HG03457 (cell line): ENCODE data around the gene SSX7.
"Not testable (repeated sequence)": the region's sequence is repeated elsewhere in the genome, so short reads cannot be mapped to it uniquely, and the experiment has no call there.

ENCODE experiments used
- ATAC-seq: cut with Tn5 transposase; IDR thresholded peaks from one replicate; pipeline ENCODE4 v1.9.1; 2021; ENCODE audit warnings: moderate number of reproducible peaks; ENCODE audit not compliant: unreplicated experiment

The SSX7 gene, protein sequence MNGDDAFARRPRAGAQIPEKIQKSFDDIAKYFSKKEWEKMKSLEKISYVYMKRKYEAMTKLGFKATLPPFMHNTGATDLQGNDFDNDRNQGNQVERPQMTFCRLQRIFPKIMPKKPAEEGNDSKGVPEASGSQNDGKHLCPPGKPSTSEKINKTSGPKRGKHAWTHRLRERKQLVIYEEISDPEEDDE

DNA sequence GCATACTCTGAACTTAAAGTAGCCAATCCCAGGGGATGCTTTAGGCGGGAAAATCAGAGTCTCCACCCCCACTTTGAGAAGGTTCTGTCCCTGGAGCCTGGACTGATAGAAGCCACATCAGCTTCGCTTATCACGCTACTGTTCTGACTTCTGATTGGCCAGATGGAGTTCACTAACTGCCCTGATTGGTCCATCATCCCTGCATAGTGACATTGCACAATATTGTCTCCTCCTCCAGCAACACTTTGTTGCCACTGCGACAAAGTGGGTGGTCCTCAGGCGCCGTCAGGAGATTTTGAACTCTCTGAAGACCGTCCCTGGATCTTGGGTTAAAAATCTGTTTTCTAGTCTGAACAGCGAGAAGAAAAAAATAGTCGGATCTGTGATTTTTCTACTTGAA is at the start of gene SSX7:
SSX7 (minus strand) TSS at position 101 of the 400 bp plus-strand sequence. CDS start 1,428 bp downstream, outside the sequence.
- not testable (repeated sequence) for ATAC-seq

DNA sequence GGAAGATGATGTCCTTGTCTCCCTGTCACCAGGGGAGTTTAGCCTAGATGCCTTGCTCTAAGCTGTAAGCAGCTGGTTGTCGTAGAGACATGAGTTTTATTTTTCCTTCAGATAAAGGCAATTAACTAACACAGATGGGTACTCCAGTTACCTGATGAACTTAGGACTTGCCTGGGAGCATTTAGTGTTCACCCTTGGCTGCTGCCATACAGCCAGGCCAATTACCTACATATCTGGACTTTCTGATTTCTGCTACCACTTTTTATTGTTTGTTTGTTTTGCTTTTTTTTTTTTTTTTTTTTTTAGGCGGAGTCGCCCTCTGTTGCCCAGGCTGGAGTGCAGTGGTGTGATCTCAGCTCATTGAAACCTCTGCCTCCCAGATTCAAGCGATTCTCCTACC is 37.3 kb upstream of the SSX7 start:
- not testable (repeated sequence) for ATAC-seq

DNA sequence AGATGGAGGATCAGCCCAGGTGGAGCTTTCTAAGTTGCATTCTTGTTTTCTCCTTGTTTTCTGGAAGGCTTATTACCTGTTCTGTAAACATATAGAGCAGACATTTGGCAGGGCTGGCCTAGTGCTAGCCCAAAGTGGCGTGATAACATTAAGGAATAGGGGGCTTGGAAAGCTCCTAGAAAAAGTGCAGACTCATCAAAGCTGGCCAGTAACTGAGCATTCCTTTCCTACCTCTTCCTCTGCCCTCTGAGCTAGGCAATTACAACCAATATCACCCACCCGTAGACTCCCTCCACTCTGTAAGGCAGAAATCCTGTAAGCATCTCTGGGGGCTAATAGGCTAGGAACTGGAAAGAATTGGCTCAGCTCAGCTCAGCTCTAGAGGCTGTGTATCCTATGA is 7.5 kb upstream of the SSX7 start:
- not testable (repeated sequence) for ATAC-seq

GRCh38 chrX:52655475-52655874 is 775 bp upstream of the SSX7 start:
- ATAC-seq = not testable (repeated sequence)

DNA sequence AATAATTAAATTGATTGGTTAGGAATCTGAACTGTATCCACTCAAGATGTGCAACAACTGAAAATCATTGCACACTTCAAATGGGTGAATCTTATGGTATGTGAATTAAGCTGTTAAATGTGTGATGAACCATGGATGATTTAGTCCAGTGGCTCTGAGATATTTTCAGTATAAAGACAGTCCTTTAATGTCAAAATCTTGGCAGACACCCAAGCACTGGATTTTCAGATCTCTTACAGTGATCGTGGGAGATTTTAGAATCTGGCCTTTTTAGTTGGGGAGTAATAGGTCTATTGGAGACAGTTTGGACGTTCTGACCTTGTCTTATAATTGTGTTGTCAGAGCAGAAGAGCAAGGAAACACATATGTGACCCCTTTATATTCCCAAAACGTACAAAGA is 4.0 kb downstream of the SSX7 start:
- ATAC-seq = not testable (repeated sequence)

DNA sequence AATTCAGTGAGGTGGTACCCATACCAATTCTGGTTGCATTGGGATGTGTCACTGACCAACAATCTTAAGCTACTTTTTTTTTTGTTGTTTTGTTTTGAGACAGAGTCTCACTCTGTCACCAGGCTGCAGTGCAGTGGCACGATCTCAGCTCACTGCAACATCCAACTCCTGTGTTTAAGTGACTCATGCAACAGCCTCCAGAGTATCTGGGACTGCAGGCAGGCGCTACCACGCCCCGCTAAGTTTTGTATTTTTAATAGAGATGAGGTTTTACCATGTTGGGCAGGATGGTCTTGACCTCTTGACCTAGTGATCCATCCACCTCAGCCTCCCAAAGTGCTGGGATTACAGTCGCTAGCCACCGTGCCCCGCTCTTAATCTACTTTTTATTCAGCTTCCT is 5.7 kb downstream of the SSX7 start:
- ATAC-seq = not testable (repeated sequence)

GRCh38 chrX:52628483-52628882 is 26.2 kb downstream of the SSX7 start:
- ATAC-seq = not testable (repeated sequence)

- ATAC-seq = not testable (repeated sequence)
Measured at GRCh38 chrX:52620661-52621060, 34.0 kb downstream of the SSX7 start.

- no peak for ATAC-seq
Measured at GRCh38 chrX:52608961-52609360, 45.7 kb downstream of the SSX7 start.

- not testable (repeated sequence) for ATAC-seq
Measured at GRCh38 chrX:52603151-52603550, 51.5 kb downstream of the SSX7 start.

GRCh38 chrX:52598886-52599285 is 55.8 kb downstream of the SSX7 start:
- ATAC-seq = no peak

GRCh38 chrX:52594658-52595057 is 60.0 kb downstream of the SSX7 start:
- ATAC-seq = no peak
